GM21717 (cell line): ENCODE data around the gene GPR180.

Experiments used
- ATAC-seq: cut with Tn5 transposase; IDR thresholded peaks from one replicate; pipeline ENCODE4 v1.9.1; 2021; ENCODE audit warnings: mild to moderate bottlenecking, moderate library complexity; ENCODE audit not compliant: unreplicated experiment

Gene GPR180

DNA sequence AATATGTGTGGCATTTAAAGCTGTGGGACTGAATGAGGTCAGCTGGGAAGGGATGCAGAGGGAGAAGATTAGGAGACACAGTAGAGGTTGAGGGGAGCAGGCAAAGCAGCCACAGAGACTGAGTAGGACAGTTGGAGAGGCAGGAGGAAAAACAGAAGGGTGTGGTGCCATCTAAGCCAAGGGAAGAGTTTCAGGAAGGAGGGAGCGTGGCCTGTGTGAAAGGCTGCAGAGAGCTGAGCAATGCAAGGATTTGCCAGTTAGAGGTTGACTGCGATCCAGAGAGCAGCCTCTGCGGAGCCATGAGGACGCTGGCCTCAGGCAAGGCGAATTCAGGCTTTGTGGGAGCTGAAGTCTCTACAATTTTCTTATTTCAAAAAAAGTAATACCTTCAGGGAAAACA lies 81.8 kb downstream of the GPR180 start:
- ATAC-seq, result no peak
